ENCODE data around the gene OSBPL8.

DNA sequence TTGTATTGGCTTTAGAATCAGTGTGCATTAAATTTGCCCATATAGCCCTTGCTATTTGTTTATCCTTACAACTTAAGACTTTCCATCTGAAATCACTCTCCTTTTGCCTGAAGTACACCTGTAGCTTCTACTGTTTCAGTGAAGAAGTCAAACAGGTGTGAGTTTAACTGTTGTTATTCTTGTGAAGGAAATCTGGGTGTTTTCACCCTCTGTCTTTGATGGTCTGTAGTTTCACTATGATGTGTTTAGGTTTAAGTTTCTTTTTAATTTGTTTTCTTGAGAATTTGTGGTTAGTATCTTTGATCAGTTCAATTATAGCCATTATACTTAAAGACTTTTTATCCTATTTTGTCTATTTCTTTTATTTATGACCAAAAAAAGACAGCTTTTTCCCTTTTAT, 142.5 kb downstream of the OSBPL8 start:
- TF ChIP-seq EZH2phosphoT487 (IDR thresholded peaks at IDR 0.05; ENCODE audit: low read depth, severe bottlenecking, unreplicated experiment): no peak
- TF ChIP-seq, protein P1, sequence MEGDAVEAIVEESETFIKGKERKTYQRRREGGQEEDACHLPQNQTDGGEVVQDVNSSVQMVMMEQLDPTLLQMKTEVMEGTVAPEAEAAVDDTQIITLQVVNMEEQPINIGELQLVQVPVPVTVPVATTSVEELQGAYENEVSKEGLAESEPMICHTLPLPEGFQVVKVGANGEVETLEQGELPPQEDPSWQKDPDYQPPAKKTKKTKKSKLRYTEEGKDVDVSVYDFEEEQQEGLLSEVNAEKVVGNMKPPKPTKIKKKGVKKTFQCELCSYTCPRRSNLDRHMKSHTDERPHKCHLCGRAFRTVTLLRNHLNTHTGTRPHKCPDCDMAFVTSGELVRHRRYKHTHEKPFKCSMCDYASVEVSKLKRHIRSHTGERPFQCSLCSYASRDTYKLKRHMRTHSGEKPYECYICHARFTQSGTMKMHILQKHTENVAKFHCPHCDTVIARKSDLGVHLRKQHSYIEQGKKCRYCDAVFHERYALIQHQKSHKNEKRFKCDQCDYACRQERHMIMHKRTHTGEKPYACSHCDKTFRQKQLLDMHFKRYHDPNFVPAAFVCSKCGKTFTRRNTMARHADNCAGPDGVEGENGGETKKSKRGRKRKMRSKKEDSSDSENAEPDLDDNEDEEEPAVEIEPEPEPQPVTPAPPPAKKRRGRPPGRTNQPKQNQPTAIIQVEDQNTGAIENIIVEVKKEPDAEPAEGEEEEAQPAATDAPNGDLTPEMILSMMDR (IDR thresholded peaks at IDR 0.05; ENCODE audit: poor library complexity): no peak
